Caki2 (cell line): ENCODE results near the gene ANK2. TPM values are rescaled to one million over a fixed set of nuclear protein-coding genes. Genes with fewer than 3 reads are reported as not detected.
"Not testable (repeated sequence)": the region's sequence is repeated elsewhere in the genome, so short reads cannot be mapped to it uniquely, and the experiment has no call there.

Experiments
- DNase-seq: peaks from one replicate; pipeline ENCODE4 v3.0.0-alpha.2; 2015; ENCODE audit warnings: low read depth
- in situ Hi-C: cut with HindIII; loops from 2 replicates; pipeline ENCODE4 v1.10.0; 2016; ENCODE audit warnings: low sequenced_read_pairs, low pct_unique_long_range_greater_than_20kb, mixed read lengths
- total RNA-seq: library from RNA; depleted of rRNA; stranded (reverse); fragments of >200 nt; shearing (Covaris generic); gene quantifications from 2 replicates; pipeline ENCODE4 v1.2.3, GENCODE V29; 2014; ENCODE audit warnings: low replicate concordance

The ANK2 gene
- total RNA-seq, 1 experiment from 2014 or later: 8.3 TPM

DNA sequence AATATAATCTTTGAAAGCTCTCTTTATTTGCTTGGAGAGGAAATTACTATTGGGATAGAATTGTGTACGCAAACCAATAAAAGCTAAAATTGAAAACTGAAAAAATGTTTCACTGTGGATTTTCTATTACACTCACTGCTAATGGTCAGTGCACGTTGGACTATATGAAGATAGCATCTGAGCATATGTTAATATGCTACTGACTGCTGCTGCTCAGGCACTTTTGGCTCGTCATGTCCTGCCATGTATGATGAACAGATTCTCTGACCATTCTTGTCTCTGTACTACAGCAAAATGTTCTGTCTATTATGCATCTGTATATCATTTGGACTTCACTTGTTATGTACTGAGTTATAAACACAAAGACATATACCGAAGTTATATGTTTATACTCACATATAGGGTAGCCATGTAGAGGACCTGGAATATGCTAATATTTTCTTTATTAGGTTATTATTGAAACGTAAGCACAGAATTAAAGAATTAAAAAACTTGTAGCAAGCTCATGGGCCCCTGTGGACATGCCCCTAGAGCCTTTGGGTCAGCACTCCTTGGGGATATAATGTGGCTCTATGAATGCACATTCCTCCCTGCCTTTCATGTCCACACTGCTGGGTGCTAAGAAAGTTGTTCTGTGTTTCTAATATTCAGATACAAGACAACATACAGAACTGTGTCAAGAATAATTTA lies 120.8 kb downstream of the ANK2 start:
- no peak for DNase-seq
- in situ Hi-C loops: no loop called here

DNA sequence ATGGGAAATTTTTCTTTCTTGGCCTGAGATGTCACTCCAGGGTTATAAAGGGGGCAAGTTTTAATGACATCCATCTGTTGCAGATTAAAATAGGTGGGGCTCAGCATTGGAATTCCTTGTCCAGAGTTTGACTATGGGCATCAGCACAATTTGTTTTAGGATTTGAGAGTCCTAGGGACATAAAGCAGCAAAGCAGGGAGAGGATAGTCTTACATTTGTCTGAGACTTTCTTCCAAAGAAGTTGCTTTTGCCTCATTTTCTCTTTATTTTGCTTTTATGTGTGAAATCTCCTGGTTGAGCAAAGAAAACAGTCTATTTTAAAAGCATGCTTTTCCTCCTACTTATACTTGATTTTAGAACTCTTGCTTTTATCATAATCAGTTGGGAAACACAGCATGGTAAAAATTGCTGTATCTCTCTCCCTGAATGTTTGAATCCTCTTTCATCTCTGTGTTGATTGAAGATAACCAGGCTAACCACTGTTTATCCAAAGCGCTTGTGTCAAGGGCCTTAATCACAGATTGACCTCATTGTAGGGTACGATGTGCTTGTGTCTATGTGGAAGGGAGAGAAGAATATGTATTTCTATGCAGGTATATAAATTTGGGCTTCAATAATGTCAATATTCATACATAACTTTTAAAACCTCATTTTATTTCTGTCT lies 121.5 kb downstream of the ANK2 start:
- in situ Hi-C loops: no loop called here
- no peak for DNase-seq

DNA sequence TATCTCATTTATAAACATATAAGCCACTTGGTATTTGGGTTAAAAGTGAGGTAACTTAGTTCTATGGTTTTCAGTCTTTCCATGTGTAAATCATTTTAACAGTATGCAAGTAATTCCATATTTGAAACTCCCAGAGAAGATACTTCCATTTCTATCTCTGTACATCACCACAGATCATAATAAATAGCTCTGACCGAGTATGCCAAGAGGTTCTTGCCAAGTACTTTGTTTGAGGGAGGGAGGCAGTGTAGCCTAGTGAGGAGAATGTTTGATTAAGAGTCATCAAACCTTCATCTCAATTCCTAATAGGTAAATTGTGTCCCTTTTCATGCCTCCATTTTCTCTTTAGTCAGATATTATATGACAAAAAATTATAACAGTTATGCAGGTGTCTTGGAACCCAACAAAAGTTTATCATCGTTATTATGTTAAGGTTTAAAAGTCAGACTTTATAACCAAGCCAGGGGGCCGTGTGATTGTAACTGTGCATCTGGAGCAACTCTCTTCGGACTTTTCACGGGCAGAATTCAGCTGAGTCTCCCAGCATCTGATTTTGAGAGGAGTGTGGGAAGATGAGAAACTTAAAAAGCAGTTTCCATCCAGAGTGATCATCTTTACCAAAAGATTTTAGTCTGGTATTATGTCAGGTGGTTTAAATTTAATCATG lies 123.8 kb downstream of the ANK2 start:
- DNase-seq: no peak
- in situ Hi-C loops: no loop called here

DNA sequence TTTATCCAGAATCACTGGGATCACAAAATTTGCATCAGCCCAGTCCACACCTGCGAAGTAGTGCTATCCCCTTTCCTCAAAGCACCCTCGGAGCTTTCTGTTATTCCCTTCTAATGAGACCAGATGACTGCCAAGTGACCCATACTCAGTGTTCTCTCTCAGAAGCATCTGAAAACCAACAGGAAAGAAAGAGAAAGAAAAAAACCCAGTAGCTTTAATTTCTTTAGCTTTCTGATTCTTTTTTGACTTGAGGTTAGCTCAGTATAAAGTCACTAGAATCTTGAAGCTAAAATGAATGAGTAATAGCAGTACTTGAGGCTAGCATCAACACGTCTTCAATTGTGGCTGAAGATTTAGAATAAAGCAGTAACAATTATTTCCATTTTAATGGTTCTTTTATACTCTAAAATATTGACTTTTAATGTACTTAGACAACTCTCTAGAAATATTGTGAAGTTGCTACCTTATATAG lies 124.4 kb downstream of the ANK2 start:
- DNase-seq: no peak
- in situ Hi-C loops: no loop called here

DNA sequence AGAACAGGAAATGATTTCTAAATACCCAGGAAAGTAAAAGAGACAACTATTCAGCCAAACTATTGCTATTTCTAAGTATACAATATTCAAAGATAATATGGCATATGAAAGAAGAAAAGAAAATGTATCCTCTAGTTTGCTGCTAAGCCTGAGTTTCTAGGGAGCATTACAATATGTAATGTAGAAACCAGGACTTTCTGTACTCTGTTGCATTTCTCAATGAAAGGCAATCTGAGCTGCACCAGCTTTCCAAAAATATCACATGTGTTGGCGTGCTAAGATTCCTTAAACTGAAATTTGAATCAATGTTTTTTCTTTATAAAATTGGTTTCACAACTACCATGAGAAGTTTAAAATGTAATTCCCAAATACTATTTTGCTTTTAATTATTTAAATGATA lies 129.6 kb downstream of the ANK2 start:
- no peak for DNase-seq
- in situ Hi-C loops: no loop called here

DNA sequence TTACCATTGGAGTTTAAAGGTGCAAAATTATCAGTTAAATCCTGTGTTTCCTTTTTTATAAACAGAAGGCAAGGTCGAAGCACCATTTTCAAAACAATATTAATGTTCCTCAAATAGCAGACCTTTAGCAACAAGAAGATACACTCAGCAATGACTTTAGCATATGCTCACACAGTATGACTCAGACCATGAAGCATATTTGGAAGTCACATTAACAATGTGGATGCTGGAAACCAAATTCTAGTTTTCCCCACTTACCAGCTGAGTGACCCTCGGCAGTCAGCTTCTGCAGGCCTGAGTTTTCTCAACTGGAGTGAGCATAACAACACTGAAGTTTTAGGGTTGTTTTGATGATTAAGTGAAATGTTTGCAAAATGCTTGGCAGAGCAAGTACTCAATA lies 130.5 kb downstream of the ANK2 start:
- in situ Hi-C loops: no loop called here
- DNase-seq: no peak

DNA sequence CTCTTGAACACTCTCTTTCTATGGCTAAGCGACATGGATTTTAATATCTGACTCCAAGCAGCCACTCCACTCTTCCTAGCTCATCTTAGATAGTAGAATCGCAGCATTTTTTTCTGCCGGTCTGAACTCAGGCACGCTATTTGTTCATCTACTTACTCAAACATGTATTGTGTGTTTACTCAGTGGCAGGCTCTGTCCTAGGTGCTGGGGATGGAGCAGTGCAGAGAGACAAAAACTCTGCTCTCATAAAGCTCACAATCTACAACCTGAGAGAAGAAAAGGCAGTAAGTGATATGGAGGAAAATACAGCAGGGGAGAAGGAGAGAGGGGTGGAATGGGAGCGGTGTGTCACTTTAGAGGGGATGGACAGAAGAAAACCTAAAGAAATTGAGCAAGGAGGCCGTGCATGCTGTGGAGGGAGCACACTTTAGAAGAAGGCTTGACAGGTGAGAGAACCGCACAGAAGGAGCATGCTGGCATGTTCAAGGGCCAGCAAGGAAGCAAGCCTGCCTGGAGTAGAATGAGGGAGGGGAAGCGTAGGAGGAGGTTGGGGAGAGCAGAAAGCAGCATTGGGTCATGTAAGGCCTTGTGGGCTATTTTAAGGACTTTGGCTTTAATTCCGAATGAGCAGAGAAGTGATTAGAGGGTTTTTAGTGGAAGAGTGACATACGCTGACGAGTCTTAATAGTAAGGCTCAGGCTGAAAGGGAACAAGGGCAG lies 132.0 kb downstream of the ANK2 start:
- in situ Hi-C loops: no loop called here
- no peak for DNase-seq

DNA sequence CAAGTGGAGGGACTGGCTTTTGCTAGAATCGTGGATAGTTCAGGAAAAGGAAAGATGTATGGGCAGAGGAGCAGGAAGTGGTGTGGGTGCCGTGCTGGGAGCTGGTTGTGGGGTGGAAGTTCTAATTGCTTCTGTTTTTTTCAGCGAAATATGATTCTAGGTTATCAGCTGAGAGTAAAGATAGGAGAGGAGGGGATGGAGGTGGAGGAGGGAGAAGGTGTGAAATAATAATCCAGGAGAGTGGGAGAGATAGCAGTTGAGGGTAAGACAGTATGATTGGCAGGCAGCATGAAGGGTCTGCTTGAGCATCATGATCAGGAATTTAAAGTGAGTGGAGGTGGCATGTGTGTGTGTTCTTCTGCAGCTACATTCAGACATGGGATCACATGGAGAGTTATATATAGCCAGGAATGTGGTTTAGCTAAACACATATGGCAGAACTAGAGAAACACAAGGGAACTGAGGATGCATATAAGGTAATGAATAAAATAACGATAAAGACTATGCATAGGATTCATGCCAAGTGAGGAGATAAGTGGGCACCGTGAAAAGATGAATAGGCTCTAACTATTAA lies 133.7 kb downstream of the ANK2 start:
- no peak for DNase-seq
- in situ Hi-C loops: no loop called here

DNA sequence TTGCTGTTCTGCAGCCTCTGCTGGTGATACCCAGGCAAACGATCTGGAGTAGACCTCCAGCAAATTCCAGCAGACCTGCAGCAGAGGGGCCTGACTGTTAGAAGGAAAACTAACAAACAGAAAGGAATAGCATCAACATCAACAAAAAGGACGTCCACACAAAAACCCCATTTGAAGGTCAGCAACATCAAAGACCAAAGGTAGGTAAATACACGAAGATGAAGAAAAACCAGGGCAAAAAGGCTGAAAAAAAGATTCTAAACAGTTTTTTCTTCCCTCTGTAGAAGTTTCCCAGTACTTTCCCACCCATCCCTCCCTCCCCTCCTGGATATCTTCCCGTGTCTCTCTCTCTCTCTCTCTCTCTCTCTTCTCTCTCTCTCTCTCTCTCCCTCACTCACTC lies 136.8 kb downstream of the ANK2 start:
- in situ Hi-C loops, DNase-seq: not testable (repeated sequence)

DNA sequence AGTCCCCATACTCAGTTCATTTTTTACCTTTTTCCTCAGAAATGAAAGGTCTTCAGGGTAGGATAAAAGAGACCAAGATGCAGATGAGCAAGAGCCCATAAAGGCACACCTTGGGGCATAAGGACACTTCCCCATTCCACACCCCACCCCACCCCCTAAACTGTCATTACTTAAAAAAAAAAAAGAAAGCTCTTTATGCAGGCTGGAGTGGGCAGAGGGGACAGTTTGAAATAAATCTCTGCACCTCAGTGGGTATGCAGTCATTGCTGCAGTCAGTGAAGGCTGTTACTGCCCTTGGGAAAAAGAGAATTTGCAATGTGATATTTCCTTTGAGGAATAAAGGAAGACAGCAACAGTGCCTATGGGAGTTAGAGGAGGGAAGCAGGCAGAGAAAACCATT lies 137.5 kb downstream of the ANK2 start:
- in situ Hi-C loops: no loop called here
- no peak for DNase-seq

DNA sequence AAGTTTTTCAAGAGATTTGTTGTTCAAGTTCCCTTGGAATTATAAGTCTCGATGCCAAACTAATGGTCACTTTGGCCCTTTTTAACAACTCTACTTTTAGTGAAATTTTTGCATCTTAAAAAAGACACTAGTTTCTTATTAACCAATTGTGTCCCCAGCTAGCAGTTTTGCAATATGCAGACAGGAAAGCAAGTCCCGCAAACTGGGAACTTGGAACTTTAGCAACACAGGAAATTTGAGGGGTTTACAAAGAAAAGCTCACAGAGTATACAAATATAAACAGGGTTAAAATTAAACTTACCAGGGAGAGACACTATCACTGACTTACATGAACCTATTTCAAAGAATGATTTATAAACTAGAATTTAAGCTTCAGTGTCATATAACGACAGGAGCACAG lies 137.9 kb downstream of the ANK2 start:
- in situ Hi-C loops: no loop called here

DNA sequence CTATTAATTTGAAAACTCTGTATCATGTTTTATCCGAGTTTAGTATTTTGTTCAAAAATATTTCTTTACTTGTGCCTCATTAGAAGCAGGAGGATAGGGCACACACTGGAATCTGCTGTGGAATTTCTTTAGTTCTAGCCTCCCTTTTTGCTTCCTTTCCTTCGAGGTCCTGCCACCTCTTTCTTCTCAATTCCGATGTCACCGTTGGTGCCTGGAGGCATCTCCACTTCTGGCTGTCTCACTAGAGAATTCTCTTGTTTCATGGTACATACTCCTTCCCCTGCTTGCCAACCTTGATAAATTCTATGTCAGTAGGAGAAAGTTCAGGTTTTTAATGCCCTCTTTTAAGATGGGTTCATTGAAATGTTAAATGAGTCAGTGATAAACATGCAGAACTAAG lies 140.1 kb downstream of the ANK2 start:
- no peak for DNase-seq
- in situ Hi-C loops: no loop called here

More for the DNA sequence above, 137.9 kb downstream of the ANK2 start:
- DNase-seq: no peak

DNA sequence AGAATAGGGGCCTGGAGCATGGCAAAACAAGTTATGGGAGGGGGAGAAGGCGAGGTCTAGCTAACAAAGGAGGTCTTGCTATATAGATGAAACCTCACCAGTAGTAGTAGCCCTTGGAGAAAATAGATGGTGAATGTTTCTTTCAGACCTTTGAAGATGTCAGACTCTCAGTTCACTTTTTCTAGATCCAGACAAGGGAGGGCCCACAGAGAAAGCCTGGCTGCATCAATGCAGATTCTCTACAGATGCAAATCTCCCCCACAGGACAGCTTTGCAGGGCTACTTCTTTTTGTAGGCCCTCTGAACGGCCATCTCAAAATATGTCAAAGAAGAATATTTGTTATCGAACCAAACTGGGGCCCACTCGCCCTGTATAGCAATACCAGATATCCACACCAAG lies 159.7 kb downstream of the ANK2 start:
- in situ Hi-C loops: no loop called here
- no peak for DNase-seq

DNA sequence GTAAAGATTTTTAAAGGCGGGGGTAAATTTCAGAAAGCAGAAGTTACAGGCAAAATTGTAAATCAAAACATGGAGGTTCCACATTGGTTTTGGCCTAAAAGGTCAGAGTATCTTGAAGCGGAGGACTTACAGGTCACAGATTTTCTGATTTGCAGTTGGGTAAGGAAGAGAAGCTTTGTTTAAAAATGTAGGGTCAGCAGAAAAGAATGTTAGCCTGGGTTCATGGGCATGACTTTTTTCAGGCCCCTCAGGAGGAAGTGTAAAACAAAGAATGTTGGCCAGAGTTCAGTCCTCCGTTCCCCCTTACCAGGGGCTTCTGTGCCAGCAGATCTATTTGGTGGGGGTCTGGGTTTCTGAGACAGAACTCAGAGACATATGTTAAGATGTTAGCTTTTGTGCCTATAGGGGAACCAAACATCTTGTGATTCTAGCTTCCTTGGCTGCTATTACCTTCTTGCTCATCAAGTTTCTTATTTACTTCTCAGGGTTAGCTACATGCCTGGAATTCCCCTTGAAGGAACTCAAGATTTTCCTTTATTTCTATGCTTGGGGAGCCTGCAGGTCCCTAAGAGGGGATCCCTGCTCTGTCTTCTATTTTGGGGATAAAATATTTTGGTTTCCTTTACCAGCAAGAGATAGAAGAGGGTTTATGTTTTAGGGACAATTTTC lies 160.3 kb downstream of the ANK2 start:
- no peak for DNase-seq
- in situ Hi-C loops: no loop called here

DNA sequence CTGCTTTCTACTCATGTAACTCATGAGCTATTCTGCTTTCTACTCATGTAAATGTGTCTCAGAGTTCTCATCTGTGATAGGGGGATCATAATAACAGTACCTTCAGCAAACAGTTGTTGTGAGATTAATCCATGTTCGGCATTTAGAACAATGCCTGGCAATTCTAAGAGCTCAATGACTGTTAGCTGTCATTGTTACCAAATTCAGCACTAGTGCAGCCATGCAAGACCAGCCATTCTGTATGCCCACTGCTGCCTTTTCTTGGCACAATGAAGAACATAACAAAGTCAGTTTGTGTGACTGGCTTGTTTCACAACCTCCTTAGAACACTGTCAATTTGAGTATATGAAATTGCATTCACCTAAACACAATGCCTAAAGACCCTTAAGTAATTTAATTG lies 163.2 kb downstream of the ANK2 start:
- DNase-seq: no peak
- in situ Hi-C loops: no loop called here

DNA sequence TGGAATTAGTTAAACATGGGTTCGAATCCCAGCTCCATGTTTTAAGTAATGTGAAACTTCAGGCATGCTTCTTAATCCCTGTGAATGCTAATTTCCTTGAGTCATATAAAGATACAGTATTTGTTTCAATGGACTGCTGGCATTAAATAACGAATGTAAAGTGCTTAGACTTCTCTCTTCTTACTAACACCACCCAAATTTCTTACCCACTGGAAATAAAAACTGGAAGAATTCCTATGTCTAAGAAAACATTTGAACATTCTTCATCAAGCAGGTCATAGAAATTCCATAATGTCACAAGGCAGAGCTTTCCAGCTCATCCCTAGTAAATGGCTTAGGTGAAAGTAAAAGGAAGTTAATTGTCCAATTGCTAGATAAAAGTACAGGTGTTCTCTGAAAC lies 172.5 kb downstream of the ANK2 start:
- peak; percentile 7 for DNase-seq

DNA sequence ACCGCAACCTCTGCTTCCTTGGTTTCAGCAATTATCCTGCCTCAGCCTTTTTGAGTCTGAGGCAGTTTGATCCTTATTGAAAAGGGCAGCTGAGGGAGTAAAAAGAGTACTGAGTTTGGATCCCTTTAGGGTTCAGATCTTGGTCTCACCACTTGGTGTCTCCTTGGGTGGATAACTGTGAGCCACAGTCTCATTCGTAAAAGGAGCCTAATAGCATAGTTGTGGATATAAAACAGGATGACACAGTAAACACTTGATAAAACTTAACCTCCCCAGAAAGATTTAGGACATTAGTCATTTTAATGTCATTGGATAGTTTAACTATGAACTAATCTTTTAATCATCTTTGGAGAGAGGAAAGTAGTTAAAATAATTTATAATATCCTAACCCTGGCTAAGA lies 173.0 kb downstream of the ANK2 start:
- in situ Hi-C loops: no loop called here
- DNase-seq: no peak

More for the DNA sequence above, 172.5 kb downstream of the ANK2 start:
- in situ Hi-C loops: no loop called here

DNA sequence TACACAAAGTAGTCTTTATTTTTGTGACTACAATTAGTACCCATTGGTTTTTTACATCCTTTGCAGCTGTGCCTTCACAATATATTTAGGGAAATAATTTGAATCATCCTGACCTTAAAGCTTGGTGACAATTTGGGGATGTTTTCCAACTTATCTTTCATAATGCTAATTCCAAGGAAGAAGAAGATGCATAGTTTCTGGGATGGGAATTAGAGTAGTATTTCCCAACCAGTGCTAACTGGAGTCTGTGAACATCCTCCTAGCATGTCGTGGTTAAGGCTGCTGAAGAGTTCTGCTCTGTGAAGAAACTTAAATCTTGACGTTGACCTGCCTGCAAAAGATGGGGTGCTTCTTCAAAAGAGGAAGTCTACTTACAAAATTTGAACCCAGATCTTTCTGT lies 173.5 kb downstream of the ANK2 start:
- no peak for DNase-seq
- in situ Hi-C loops: no loop called here
